K562 (cell line): ENCODE results near the gene GAL3ST3. TPM values are rescaled to one million over a fixed set of nuclear protein-coding genes. Genes with fewer than 3 reads are reported as not detected.

Experiments
- ARID3A ChIP-seq: IDR thresholded peaks from 2 replicates; pipeline ENCODE4 v1.6.1; 2012; ENCODE audit warnings: low read depth, low read length, improper control_type of control experiment, borderline replicate concordance
- CSDE1 ChIP-seq, 2 experiments: fragments of 450-650 bp; IDR thresholded peaks; 2 replicates each; pipeline ENCODE4 v1.6.1; 2016; ENCODE audit warnings: mild to moderate bottlenecking in 1 of 2
- IFI16 ChIP-seq: fragments of 250-450 bp; sonication (Bioruptor Pico); IDR thresholded peaks from 2 replicates; pipeline ENCODE4 v2.1.2; 2022; ENCODE audit warnings: mild to moderate bottlenecking, inconsistent platforms
- MAFG ChIP-seq: fragments of 450-650 bp; conservative IDR thresholded peaks from 2 replicates; pipeline ENCODE4 v1.6.1; 2016; ENCODE audit warnings: missing genetic modification characterization, missing compliant biosample characterization
- MBD2 ChIP-seq: sonication (generic); IDR thresholded peaks from 2 replicates; pipeline ENCODE4 v1.6.1; 2016; ENCODE audit warnings: low read depth, borderline replicate concordance
- MEIS2 ChIP-seq: fragments of 450-650 bp; IDR thresholded peaks from 2 replicates; pipeline ENCODE4 v1.6.1; 2014; ENCODE audit warnings: mild to moderate bottlenecking; ENCODE audit not compliant: partially characterized antibody
- NFXL1 ChIP-seq: fragments of 450-650 bp; formaldehyde crosslinking; IDR thresholded peaks from 2 replicates; pipeline ENCODE4 v1.4.0; 2021; ENCODE audit warnings: mild to moderate bottlenecking
- PATZ1 ChIP-seq: fragments of 250-450 bp; sonication (Bioruptor Pico); IDR thresholded peaks from 2 replicates; pipeline ENCODE4 v1.5.0; 2020; ENCODE audit warnings: mild to moderate bottlenecking, borderline replicate concordance
- POLR2A ChIP-seq: fragments of 450-650 bp; conservative IDR thresholded peaks from 2 replicates; pipeline ENCODE4 v1.6.1; 2016
- PURB ChIP-seq: sonication (generic); formaldehyde crosslinking; IDR thresholded peaks from 2 replicates; pipeline ENCODE4 v1.9.0; 2021; ENCODE audit warnings: low read depth, mild to moderate bottlenecking, missing genetic modification reagents
- RBM15 ChIP-seq: fragments of 200-400 bp; formaldehyde crosslinking; IDR thresholded peaks from 2 replicates; pipeline ENCODE4 v1.6.1; 2018; ENCODE audit warnings: mild to moderate bottlenecking, low read length, moderate library complexity; ENCODE audit not compliant: insufficient read depth
- SMAD4 ChIP-seq: fragments of 250-450 bp; sonication (Bioruptor Pico); conservative IDR thresholded peaks from 2 replicates; pipeline ENCODE4 v1.8.0; 2021; ENCODE audit warnings: inconsistent platforms, mild to moderate bottlenecking, moderate library complexity
- TAF1 ChIP-seq: IDR thresholded peaks from 2 replicates; pipeline ENCODE4 v1.6.1; 2011; ENCODE audit warnings: mild to moderate bottlenecking, low read length, moderate library complexity; ENCODE audit not compliant: insufficient read depth, control insufficient read depth, severe bottlenecking; ENCODE audit errors: extremely low read depth
- TCF3 ChIP-seq: sonication (generic); formaldehyde crosslinking; IDR thresholded peaks from 2 replicates; pipeline ENCODE4 v1.4.0; 2020; ENCODE audit warnings: mild to moderate bottlenecking, missing genetic modification reagents
- ZBTB8A ChIP-seq: fragments of 450-650 bp; IDR thresholded peaks from 2 replicates; pipeline ENCODE4 v1.6.1; 2018; ENCODE audit warnings: mild to moderate bottlenecking, moderate library complexity; ENCODE audit not compliant: partially characterized antibody
- ZBTB9 ChIP-seq: fragments of 450-650 bp; formaldehyde crosslinking; IDR thresholded peaks from 2 replicates; pipeline ENCODE4 v1.4.0; 2020; ENCODE audit warnings: mild to moderate bottlenecking, moderate library complexity
- polyA plus RNA-seq, 8 experiments: library from polyadenylated mRNA; depleted of rRNA in 4 of 8; stranded (reverse) in 5 of 8; unstranded in 3 of 8; fragments of >200 nt; fragmentation: Nextera tagmentation in 2 of 8; fragmentation: Illumina TruSeq in 1 of 8; extraction: Ambion mirVana in 2 of 8; extraction: Trizol in 1 of 8; gene quantifications; 2 replicates each; pipeline versions ENCODE4 v1.2.1 to v1.2.3, GENCODE V29; 2011 to 2014; ENCODE audit warnings: inconsistent platforms in 1 of 8, missing spikeins in 1 of 8
- total RNA-seq, 7 experiments: library from RNA; depleted of rRNA in 6 of 7; stranded (reverse); fragments of >200 nt in 6 of 7; fragmentation: Illumina TruSeq in 2 of 7; extraction: Trizol in 2 of 7; gene quantifications; 2 replicates each; pipeline versions ENCODE4 v1.2.1 to v1.2.3, GENCODE V29; 2011 to 2021; ENCODE audit warnings: low replicate concordance in 1 of 7
- TF ChIP-seq, protein P1 (sequence below): sonication (generic); formaldehyde crosslinking; IDR thresholded peaks from 2 replicates; pipeline ENCODE4 v1.8.0; 2022; ENCODE audit warnings: mild to moderate bottlenecking, missing genetic modification reagents, borderline replicate concordance
- TF ChIP-seq, protein P2 (sequence below): fragments of 450-650 bp; IDR thresholded peaks from 2 replicates; pipeline ENCODE4 v1.6.1; 2018; ENCODE audit warnings: mild to moderate bottlenecking, low read depth; ENCODE audit not compliant: partially characterized antibody

The GAL3ST3 gene
- total and polyA plus RNA-seq, 9 of the 15 experiments (the other 6 are each of a cell fraction or from before 2014, with no cell fraction given), result not detected

- no peak for TF ChIP-seq ZBTB9
- no peak for TF ChIP-seq RBM15
- TF ChIP-seq, protein P1, sequence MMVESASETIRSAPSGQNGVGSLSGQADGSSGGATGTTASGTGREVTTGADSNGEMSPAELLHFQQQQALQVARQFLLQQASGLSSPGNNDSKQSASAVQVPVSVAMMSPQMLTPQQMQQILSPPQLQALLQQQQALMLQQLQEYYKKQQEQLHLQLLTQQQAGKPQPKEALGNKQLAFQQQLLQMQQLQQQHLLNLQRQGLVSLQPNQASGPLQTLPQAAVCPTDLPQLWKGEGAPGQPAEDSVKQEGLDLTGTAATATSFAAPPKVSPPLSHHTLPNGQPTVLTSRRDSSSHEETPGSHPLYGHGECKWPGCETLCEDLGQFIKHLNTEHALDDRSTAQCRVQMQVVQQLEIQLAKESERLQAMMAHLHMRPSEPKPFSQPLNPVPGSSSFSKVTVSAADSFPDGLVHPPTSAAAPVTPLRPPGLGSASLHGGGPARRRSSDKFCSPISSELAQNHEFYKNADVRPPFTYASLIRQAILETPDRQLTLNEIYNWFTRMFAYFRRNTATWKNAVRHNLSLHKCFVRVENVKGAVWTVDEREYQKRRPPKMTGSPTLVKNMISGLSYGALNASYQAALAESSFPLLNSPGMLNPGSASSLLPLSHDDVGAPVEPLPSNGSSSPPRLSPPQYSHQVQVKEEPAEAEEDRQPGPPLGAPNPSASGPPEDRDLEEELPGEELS (CRISPR knock-in tag), result no peak
- TF ChIP-seq PATZ1 (CRISPR knock-in tag), result no peak
- TF ChIP-seq SMAD4 (CRISPR knock-in tag), result no peak
- no peak for TF ChIP-seq CSDE1 (IDR thresholded peaks at IDR 0.05)
- no peak for TF ChIP-seq TAF1
- TF ChIP-seq MBD2, result no peak
- no peak for TF ChIP-seq ZBTB8A
- TF ChIP-seq TCF3, result peak; percentile 26; the same call in 1 of the 2 replicates
- no peak for TF ChIP-seq POLR2A
- no peak for TF ChIP-seq PURB (CRISPR knock-in tag)
- TF ChIP-seq MEIS2, result no peak
- TF ChIP-seq MAFG (tag), result no peak
- no peak for TF ChIP-seq NFXL1 (CRISPR knock-in tag)
- TF ChIP-seq IFI16 (CRISPR knock-in tag), result no peak
- TF ChIP-seq, protein P2, sequence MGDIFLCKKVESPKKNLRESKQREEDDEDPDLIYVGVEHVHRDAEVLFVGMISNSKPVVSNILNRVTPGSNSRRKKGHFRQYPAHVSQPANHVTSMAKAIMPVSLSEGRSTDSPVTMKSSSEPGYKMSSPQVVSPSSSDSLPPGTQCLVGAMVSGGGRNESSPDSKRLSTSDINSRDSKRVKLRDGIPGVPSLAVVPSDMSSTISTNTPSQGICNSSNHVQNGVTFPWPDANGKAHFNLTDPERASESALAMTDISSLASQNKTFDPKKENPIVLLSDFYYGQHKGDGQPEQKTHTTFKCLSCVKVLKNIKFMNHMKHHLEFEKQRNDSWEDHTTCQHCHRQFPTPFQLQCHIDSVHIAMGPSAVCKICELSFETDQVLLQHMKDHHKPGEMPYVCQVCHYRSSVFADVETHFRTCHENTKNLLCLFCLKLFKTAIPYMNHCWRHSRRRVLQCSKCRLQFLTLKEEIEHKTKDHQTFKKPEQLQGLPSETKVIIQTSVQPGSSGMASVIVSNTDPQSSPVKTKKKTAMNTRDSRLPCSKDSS, result no peak
- TF ChIP-seq ARID3A, result no peak
These were observed 35.8 kb downstream of the GAL3ST3 start (continued) for GRCh38 chr11:66012946-66013761.
